HEK293T (cell line): Measurements from ENCODE around the gene INS.

Experiments used
- CTCF ChIA-PET: fragments of 350-600 bp; formaldehyde crosslinking; extraction: SDS; loops from one replicate; lab custom pipeline; 2021; ENCODE audit warnings: antibody characterized with exemption, inconsistent platforms; lab: Yijun Ruan, JAX
- POLR2A ChIA-PET: fragments of 350-600 bp; formaldehyde crosslinking; extraction: SDS; loops from one replicate; lab custom pipeline; 2020; ENCODE audit warnings: antibody characterized with exemption, inconsistent platforms; lab: Yijun Ruan, JAX
- DNase-seq: peaks from one replicate; pipeline ENCODE4 v3.0.0; 2012; ENCODE audit warnings: mixed read lengths; ENCODE audit errors: extremely low spot score
- ARNT ChIP-seq: fragments of 450-650 bp; IDR thresholded peaks from 2 replicates; pipeline ENCODE4 v1.6.1; 2017; ENCODE audit warnings: mild to moderate bottlenecking
- BHLHE40 ChIP-seq: fragments of 450-650 bp; IDR thresholded peaks from 2 replicates; pipeline ENCODE4 v1.6.1; 2016; ENCODE audit warnings: mild to moderate bottlenecking, moderate library complexity, borderline replicate concordance
- CTBP1 ChIP-seq: fragments of 450-650 bp; IDR thresholded peaks from 2 replicates; pipeline ENCODE4 v1.6.1; 2016; ENCODE audit warnings: borderline replicate concordance
- ELF4 ChIP-seq: fragments of 450-650 bp; IDR thresholded peaks from 2 replicates; pipeline ENCODE4 v1.6.1; 2017; ENCODE audit warnings: antibody characterized with exemption
- FOXA1 ChIP-seq: fragments of 450-650 bp; IDR thresholded peaks from 2 replicates; pipeline ENCODE4 v1.6.1; 2016; ENCODE audit warnings: mild to moderate bottlenecking
- FOXK2 ChIP-seq: fragments of 450-650 bp; IDR thresholded peaks from 2 replicates; pipeline ENCODE4 v1.6.1; 2016; ENCODE audit warnings: mild to moderate bottlenecking
- FOXM1 ChIP-seq: fragments of 450-650 bp; IDR thresholded peaks from 2 replicates; pipeline ENCODE4 v1.6.1; 2017; ENCODE audit warnings: mild to moderate bottlenecking, borderline replicate concordance
- HDGF ChIP-seq: fragments of 450-650 bp; IDR thresholded peaks from 2 replicates; pipeline ENCODE4 v1.6.1; 2017; ENCODE audit warnings: antibody characterized with exemption, borderline replicate concordance
- L3MBTL2 ChIP-seq: fragments of 450-650 bp; conservative IDR thresholded peaks from 2 replicates; pipeline ENCODE4 v1.6.1; 2016; ENCODE audit warnings: mild to moderate bottlenecking
- LEF1 ChIP-seq: fragments of 450-650 bp; IDR thresholded peaks from 2 replicates; pipeline ENCODE4 v1.6.1; 2017; ENCODE audit warnings: mild to moderate bottlenecking, borderline replicate concordance
- NFRKB ChIP-seq: fragments of 450-650 bp; IDR thresholded peaks from 2 replicates; pipeline ENCODE4 v1.6.1; 2016; ENCODE audit warnings: mild to moderate bottlenecking, moderate library complexity
- PKNOX1 ChIP-seq: fragments of 450-650 bp; IDR thresholded peaks from 2 replicates; pipeline ENCODE4 v1.6.1; 2016
- SP1 ChIP-seq: fragments of 450-650 bp; IDR thresholded peaks from 2 replicates; pipeline ENCODE4 v1.6.1; 2017
- SUZ12 ChIP-seq: fragments of 450-650 bp; IDR thresholded peaks from 2 replicates; pipeline ENCODE4 v1.6.1; 2016; ENCODE audit warnings: mild to moderate bottlenecking
- TARDBP ChIP-seq: fragments of 450-650 bp; IDR thresholded peaks from 2 replicates; pipeline ENCODE4 v1.6.1; 2016
- ZNF384 ChIP-seq: fragments of 450-650 bp; IDR thresholded peaks from 2 replicates; pipeline ENCODE4 v1.6.1; 2016

Gene INS

DNA sequence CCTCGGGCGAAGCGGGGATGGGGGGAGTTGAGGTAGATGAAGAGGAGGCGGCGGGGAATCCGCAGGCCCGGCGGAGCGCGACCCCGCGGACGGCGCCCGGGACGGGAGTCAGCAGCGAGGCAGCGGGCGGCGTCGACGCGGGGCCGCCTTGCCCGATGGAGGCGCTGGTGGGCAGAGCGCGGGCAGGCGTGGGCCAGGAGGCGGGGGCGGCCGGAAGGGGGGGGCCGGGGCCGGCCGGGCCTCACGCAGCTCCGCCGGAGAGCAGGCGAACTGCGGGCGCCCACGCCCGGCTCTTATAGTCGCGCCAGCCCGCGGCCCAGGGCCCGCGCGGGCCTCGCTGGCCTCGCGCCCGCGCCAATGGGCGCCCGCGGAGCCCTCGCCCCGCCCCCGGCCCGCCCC, 21.9 kb downstream of the INS start, which contains the start of gene IGF2:
Gene IGF2, minus strand, starts transcription at position 267 of the 399 bp plus-strand sequence. CDS start 3,866 bp downstream, outside the sequence.
- POLR2A ChIA-PET = no interaction called here

GRCh38 chr11:2138431-2139122, 22.4 kb downstream of the INS start:
- no peak for DNase-seq
- ChIA-PET CTCF (interaction anchor here (0.8 to 1.0 kb wide), 2 partner anchors 12 to 394 kb away, joined by 3 to 4 read pairs; no protein-coding TSS in a partner anchor), POLR2A (no interaction called here)
- no peak for TF ChIP-seq FOXM1
- no peak for TF ChIP-seq SUZ12
- no peak for TF ChIP-seq ELF4
- no peak for TF ChIP-seq FOXK2

More for the DNA sequence above, 21.9 kb downstream of the INS start, which contains the start of gene IGF2:
- TF ChIP-seq HDGF = no peak
- TF ChIP-seq FOXK2 = no peak
- TF ChIP-seq CTBP1 = no peak
- no peak for TF ChIP-seq ELF4
- no peak for TF ChIP-seq FOXM1
- TF ChIP-seq L3MBTL2 = no peak
- no peak for TF ChIP-seq NFRKB
- no peak for TF ChIP-seq ARNT
- no peak for TF ChIP-seq LEF1
- no peak for TF ChIP-seq SUZ12
- TF ChIP-seq BHLHE40 = no peak
- DNase-seq = peak; percentile 43
- CTCF ChIA-PET = interaction anchor here (0.8 to 1.0 kb wide), 2 partner anchors 12 to 394 kb away, joined by 3 to 4 read pairs; no protein-coding TSS in a partner anchor

DNA sequence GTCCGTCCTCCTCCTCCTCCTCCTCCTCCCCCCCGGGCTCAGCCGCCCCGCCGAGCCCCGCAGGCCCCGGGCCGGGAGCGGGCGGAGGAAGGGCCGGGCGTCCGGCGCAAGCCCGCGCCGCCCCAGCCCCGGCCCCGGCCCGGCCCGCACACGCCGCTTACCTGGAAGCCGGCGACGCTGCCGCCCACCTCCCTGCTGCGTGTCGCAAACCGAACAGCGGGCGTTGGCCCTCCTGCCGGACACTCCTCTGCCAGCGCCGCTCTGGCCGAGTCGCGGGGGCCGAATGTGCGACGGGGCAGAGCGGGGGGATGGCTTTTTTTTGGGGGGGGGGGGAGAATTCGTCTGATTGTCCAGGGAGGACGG, 23.0 kb downstream of the INS start:
- no peak for DNase-seq
- ChIA-PET POLR2A (no interaction called here), CTCF (interaction anchor here (0.6 to 1.0 kb wide), 3 partner anchors 13 to 395 kb away, joined by 3 to 4 read pairs (median 3); no protein-coding TSS in a partner anchor)
- TF ChIP-seq HDGF (no peak), FOXM1 (no peak), NFRKB (no peak)

DNA sequence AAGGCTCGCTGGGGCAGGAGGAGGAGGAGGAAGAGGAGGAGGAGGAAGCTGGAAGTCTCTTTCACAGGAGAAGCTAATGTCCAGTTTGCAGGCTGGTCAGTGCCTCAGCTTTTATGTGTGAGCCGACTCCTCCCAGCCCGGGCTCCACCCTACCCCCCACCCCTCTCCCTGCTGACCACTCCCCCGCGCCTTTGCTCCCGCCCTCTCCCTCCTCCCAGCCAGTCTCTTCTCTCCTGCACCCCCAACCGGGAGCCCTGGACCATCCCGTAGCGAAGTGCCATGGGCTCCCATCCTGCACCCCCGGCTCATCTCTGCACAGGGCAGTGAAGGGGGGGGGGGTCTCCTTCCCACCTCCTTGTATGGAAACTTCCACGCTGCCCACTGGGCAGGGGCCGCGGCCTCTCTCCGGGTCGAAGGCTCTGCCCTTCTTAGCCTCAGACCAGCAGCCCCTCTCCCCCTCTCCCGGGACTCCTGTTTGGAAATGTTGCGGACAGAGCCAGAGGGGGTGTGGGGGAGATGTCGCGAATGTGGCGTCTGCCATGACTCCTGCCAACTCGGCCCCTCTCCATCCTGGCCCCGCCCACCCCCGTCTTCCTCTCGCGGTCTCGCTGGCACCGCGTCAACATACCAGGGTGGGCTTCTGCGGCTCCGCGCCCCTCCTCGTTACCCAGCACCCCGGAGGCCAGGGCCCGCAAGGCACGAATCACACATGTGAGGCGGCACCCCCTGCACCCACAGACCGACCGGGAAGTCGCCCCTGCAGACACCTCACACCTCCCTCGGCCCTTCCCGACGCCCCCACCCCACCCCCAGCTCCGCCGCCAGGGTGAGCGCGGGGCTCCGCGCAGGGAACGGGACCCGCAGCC, 23.6 kb downstream of the INS start:
- ChIA-PET POLR2A (no interaction called here), CTCF (interaction anchor here (0.6 kb wide), 2 partner anchors 113 to 329 kb away, joined by 3 to 4 read pairs; no protein-coding TSS in a partner anchor)
- no peak for TF ChIP-seq TARDBP
- TF ChIP-seq SP1 = no peak
- TF ChIP-seq ARNT = no peak
- TF ChIP-seq SUZ12 = no peak
- TF ChIP-seq NFRKB = no peak
- no peak for TF ChIP-seq FOXA1
- TF ChIP-seq HDGF = no peak
- no peak for TF ChIP-seq LEF1
- no peak for TF ChIP-seq PKNOX1
- TF ChIP-seq FOXK2 = no peak
- no peak for TF ChIP-seq L3MBTL2
- TF ChIP-seq FOXM1 = no peak
- TF ChIP-seq ELF4 = no peak
- TF ChIP-seq ZNF384 = no peak
- no peak for TF ChIP-seq CTBP1
- no peak for TF ChIP-seq BHLHE40
- peak; percentile 62 for DNase-seq

- POLR2A ChIA-PET = no interaction called here
- TF ChIP-seq PKNOX1 = no peak
- no peak for TF ChIP-seq FOXK2
- CTCF ChIA-PET = interaction anchor here (0.6 kb wide), 1 partner anchor 328 kb away, joined by 4 read pairs; no protein-coding TSS in a partner anchor
- no peak for DNase-seq
Measured at GRCh38 chr11:2136952-2137201, 24.1 kb downstream of the INS start.

DNA sequence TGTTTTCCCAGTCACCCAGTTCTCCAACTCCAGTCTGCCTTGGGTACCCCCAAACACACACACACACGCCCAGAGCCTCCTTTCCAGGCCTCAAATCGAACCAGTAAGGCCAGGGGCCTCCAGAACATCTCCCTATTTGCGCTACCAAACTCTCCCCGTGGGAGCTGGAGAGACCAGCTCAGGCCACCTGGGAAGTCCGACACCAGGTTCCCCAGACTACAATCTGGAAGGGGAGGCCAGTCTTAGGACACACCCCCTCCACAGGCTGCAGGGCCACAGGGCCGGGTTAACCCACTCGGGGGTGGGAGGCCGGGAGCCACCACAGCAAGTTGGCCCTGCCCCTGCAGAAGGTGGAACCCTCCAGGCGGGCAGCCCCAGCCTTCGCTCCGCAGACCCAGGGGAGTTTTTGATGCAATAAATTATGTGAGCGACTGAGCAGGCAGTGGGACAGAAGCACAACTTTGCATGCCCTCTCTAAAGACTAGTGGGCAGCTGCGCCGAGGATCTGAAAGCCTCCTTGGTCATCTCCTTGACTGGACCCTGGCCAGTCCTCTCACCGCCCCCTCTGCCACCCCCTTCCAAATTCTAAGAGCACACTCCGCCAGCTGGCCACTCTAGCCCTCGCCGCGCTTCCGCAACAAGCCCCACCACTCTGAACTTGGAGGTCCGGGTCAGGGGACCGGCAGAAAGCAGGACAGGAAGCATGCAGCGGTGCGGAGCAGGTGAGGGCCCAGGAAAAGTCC, 24.6 kb downstream of the INS start:
- DNase-seq = no peak
- POLR2A ChIA-PET = no interaction called here
- CTCF ChIA-PET = no interaction called here
- TF ChIP-seq FOXM1 = no peak
